K562 (cell line): ENCODE results near the gene CIAO1. TPM values are rescaled to one million over a fixed set of nuclear protein-coding genes. Genes with fewer than 3 reads are reported as not detected.

Experiments used
- ATAC-seq: fragments of 200-7000 bp; cut with Tn5 transposase; 3 replicates; pipeline ENCODE4 v1.9.1; 2020; ENCODE audit warnings: moderate library complexity
- BruUV-seq: library from RNA; stranded (reverse); fragments of 400-500 nt; replicated peaks from 2 replicates; lab custom pipeline; 2021; lab: Mats Ljungman, UMichigan
- CTCF ChIA-PET: fragments of 300-600 bp; formaldehyde crosslinking; extraction: SDS; loops from one replicate; lab custom pipeline; 2021; ENCODE audit warnings: low intra/inter-chr PET ratio; lab: Yijun Ruan, JAX
- POLR2A ChIA-PET: fragments of 300-600, 350-650 bp; sonication (Branson Sonifier 250); formaldehyde crosslinking; extraction: SDS; loops from one replicate; lab custom pipeline; 2021; ENCODE audit warnings: antibody characterized with exemption, inconsistent platforms; lab: Yijun Ruan, JAX
- DNase-seq, 4 experiments: peaks; one replicate each; pipeline versions ENCODE4 v3.0.0 to v3.0.0-alpha.2; 2011 to 2018; ENCODE audit warnings: low spot score in 3 of 4, mixed read lengths in 3 of 4; ENCODE audit errors: extremely low read depth in 1 of 4
- FAIRE-seq: peaks from 2 replicates; lab custom pipeline; 2011; peaks lifted over from hg19 to GRCh38; lab: Jason Lieb, UNC
- H2AFZ ChIP-seq: 2 replicates; pipeline ENCODE4 v1.6.0; 2011; ENCODE audit warnings: low read depth, low read length, control low read depth, inconsistent platforms
- H3K27ac ChIP-seq: fragments of 200-600 bp; 3 replicates; pipeline ENCODE4 v1.8.0; 2011; ENCODE audit warnings: low read depth, mild to moderate bottlenecking, control low read depth, inconsistent platforms, low read length, moderate library complexity, mixed read lengths; ENCODE audit errors: extremely low read depth
- H3K27me3 ChIP-seq, 2 experiments: fragments of 300-600 bp in 1 of 2; 2 replicates in 1 of 2; 3 replicates in 1 of 2; pipeline versions ENCODE4 v1.6.0 to v1.8.0; 2011; ENCODE audit warnings: inconsistent platforms in 2 of 2, low read length in 2 of 2, mild to moderate bottlenecking in 1 of 2, mixed read lengths in 1 of 2, moderate library complexity in 1 of 2; ENCODE audit not compliant: control insufficient read depth in 2 of 2, insufficient read depth in 2 of 2
- H3K36me3 ChIP-seq: fragments of 300-600 bp; 3 replicates; pipeline ENCODE4 v1.8.0; 2011; ENCODE audit warnings: mild to moderate bottlenecking, low read length, inconsistent platforms; ENCODE audit not compliant: control insufficient read depth, insufficient read depth
- H3K4me1 ChIP-seq, 2 experiments: fragments of 200-600 bp in 1 of 2; replicated peaks in 1 of 2; 2 replicates in 1 of 2; 3 replicates in 1 of 2; pipeline versions ENCODE4 v1.5.1 to v1.8.0; 2011; ENCODE audit warnings: inconsistent platforms in 2 of 2, low read length in 2 of 2, mild to moderate bottlenecking in 1 of 2, mixed read lengths in 1 of 2, moderate library complexity in 1 of 2; ENCODE audit not compliant: control insufficient read depth in 2 of 2, insufficient read depth in 2 of 2
- H3K4me2 ChIP-seq: 2 replicates; pipeline ENCODE4 v1.6.1; 2011; ENCODE audit warnings: low read length, control low read depth, inconsistent platforms, mixed read lengths; ENCODE audit not compliant: insufficient read depth
- H3K4me3 ChIP-seq: fragments of 200-600 bp; sonication (generic), shearing (Covaris generic); 2 replicates; pipeline ENCODE4 v1.5.1; 2016; ENCODE audit warnings: control low read depth, inconsistent platforms
- H3K79me2 ChIP-seq: fragments of 200-600 bp; 3 replicates; pipeline ENCODE4 v1.8.0; 2011; ENCODE audit warnings: low read length, inconsistent platforms; ENCODE audit not compliant: control insufficient read depth, insufficient read depth
- H3K9ac ChIP-seq, 2 experiments: 2 replicates each; pipeline versions ENCODE4 v1.6.0 to v1.6.1; 2011; ENCODE audit warnings: low read depth in 2 of 2, low read length in 2 of 2, control low read depth in 1 of 2, inconsistent platforms in 1 of 2, mild to moderate bottlenecking in 1 of 2, mixed read lengths in 1 of 2; ENCODE audit not compliant: insufficient read depth in 1 of 2
- H3K9me1 ChIP-seq: one replicate; pipeline ENCODE4 v1.6.0; 2011; ENCODE audit warnings: inconsistent platforms, mild to moderate bottlenecking, low read length, moderate library complexity; ENCODE audit not compliant: control insufficient read depth, insufficient read depth
- H3K9me3 ChIP-seq: replicated peaks from 2 replicates; pipeline ENCODE4 v1.5.1; 2011; ENCODE audit warnings: low read depth, low read length, inconsistent platforms; ENCODE audit not compliant: control insufficient read depth, insufficient read depth
- H4K20me1 ChIP-seq: replicated peaks from 2 replicates; pipeline ENCODE4 v1.6.1; 2011; ENCODE audit warnings: low read length, inconsistent platforms, mixed read lengths; ENCODE audit not compliant: control insufficient read depth, insufficient read depth
- CAMTA2 ChIP-seq: fragments of 250-450 bp; sonication (Bioruptor Pico); conservative IDR thresholded peaks from 2 replicates; pipeline ENCODE4 v1.5.1; 2022
- FIP1L1 ChIP-seq: fragments of 200-400 bp; formaldehyde crosslinking; IDR thresholded peaks from 2 replicates; pipeline ENCODE4 v1.6.1; 2018; ENCODE audit warnings: mild to moderate bottlenecking, low read depth, low read length; ENCODE audit not compliant: poor library complexity, severe bottlenecking
- SRSF7 ChIP-seq: fragments of 200-400 bp; formaldehyde crosslinking; optimal IDR thresholded peaks from 2 replicates; pipeline ENCODE3; 2017; ENCODE audit warnings: mild to moderate bottlenecking, low read depth, low read length
- WGBS: fragments of 100-300 bp; shearing (Covaris generic); methylation state at CpG from one replicate; pipeline ENCODE4 v1.1.6; 2016; ENCODE audit warnings: low coverage, mixed read lengths; ENCODE audit not compliant: insufficient coverage; ENCODE audit errors: missing lambda C conversion rate; 5-methylcytosine and 5-hydroxymethylcytosine counted together
- in situ Hi-C: fragments of 300-500 bp; cut with MboI; formaldehyde crosslinking; loops from 4 replicates; pipeline ENCODE4 v1.15.0; 2018; ENCODE audit warnings: inconsistent platforms, mixed read lengths
- intact Hi-C: fragments of 100-400 bp; cut with micrococcal nuclease; formaldehyde crosslinking; loops from 2 replicates; pipeline ENCODE4 v1.14.2; 2022
- polyA plus RNA-seq, 8 experiments: library from polyadenylated mRNA; depleted of rRNA in 4 of 8; stranded (reverse) in 5 of 8; unstranded in 3 of 8; fragments of >200 nt; fragmentation: Nextera tagmentation in 2 of 8; fragmentation: Illumina TruSeq in 1 of 8; extraction: Ambion mirVana in 2 of 8; extraction: Trizol in 1 of 8; gene quantifications; 2 replicates each; pipeline versions ENCODE4 v1.2.1 to v1.2.3, GENCODE V29; 2011 to 2014; ENCODE audit warnings: inconsistent platforms in 1 of 8, missing spikeins in 1 of 8
- total RNA-seq, 7 experiments: library from RNA; depleted of rRNA in 6 of 7; stranded (reverse); fragments of >200 nt in 6 of 7; fragmentation: Illumina TruSeq in 2 of 7; extraction: Trizol in 2 of 7; gene quantifications; 2 replicates each; pipeline versions ENCODE4 v1.2.1 to v1.2.3, GENCODE V29; 2011 to 2021; ENCODE audit warnings: low replicate concordance in 1 of 7
- TF ChIP-seq, protein P1 (sequence below): fragments of 250-450 bp; sonication (Bioruptor Pico); IDR thresholded peaks from 2 replicates; pipeline ENCODE4 v1.5.1; 2021; ENCODE audit warnings: mild to moderate bottlenecking
- TF ChIP-seq, protein P2 (sequence below), 2 experiments: IDR thresholded peaks; 2 replicates each; pipeline ENCODE4 v1.6.1; 2012; ENCODE audit warnings: improper control_type of control experiment in 2 of 2, low read depth in 2 of 2, low read length in 2 of 2, borderline replicate concordance in 1 of 2

The CIAO1 gene
- total and polyA plus RNA-seq, 9 of the 15 experiments (the other 6 are each of a cell fraction or from before 2014, with no cell fraction given), result 11.4 to 156 (median 92.8) TPM

DNA sequence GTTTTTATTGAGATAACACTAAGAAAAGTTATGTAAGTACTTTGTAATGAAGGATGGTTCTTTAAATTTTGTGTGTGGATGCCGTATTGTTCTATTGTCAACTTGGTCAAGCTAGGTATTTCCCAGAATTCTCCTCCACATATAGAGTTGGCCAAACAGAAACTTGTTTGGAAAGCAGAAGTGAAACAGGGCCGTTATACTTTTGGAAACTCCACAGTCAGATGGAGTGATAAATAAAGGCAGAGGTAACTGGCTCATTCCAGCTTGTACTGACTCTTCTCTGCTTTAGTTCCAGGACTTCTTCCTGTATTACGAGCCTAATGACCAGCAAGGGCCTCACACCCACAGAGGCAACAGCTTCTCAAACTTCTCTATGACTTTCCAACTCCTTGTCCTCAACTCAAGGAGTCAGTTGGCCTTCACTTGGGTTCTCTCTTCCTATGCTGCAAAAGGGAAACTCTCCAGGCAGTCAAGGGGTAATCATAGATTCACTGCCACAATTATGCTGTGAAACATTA lies 41.0 kb upstream of the CIAO1 start (continued):
- TF ChIP-seq, protein P1, sequence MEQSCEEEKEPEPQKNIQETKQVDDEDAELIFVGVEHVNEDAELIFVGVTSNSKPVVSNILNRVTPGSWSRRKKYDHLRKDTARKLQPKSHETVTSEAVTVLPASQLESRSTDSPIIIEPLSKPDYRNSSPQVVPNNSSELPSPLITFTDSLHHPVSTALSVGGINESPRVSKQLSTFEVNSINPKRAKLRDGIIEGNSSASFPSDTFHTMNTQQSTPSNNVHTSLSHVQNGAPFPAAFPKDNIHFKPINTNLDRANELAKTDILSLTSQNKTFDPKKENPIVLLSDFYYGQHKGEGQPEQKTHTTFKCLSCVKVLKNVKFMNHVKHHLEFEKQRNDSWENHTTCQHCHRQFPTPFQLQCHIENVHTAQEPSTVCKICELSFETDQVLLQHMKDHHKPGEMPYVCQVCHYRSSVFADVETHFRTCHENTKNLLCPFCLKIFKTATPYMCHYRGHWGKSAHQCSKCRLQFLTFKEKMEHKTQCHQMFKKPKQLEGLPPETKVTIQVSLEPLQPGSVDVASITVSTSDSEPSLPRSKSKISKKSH (CRISPR knock-in tag), result no peak
- TF ChIP-seq FIP1L1 (no peak), SRSF7 (no peak), CAMTA2 (CRISPR knock-in tag) (no peak)
- TF ChIP-seq, all 486 proteins: peak for 104

GRCh38 chr2:96231316-96231715 lies 34.7 kb upstream of the CIAO1 start:
- BruUV-seq, result no TSS peak
- POLR2A ChIA-PET, result interaction anchor here (1.8 to 2.3 kb wide), 2 partner anchors 9 to 10 kb away, joined by 5 to 14 read pairs; no protein-coding TSS in a partner anchor
- TF ChIP-seq, protein P2, sequence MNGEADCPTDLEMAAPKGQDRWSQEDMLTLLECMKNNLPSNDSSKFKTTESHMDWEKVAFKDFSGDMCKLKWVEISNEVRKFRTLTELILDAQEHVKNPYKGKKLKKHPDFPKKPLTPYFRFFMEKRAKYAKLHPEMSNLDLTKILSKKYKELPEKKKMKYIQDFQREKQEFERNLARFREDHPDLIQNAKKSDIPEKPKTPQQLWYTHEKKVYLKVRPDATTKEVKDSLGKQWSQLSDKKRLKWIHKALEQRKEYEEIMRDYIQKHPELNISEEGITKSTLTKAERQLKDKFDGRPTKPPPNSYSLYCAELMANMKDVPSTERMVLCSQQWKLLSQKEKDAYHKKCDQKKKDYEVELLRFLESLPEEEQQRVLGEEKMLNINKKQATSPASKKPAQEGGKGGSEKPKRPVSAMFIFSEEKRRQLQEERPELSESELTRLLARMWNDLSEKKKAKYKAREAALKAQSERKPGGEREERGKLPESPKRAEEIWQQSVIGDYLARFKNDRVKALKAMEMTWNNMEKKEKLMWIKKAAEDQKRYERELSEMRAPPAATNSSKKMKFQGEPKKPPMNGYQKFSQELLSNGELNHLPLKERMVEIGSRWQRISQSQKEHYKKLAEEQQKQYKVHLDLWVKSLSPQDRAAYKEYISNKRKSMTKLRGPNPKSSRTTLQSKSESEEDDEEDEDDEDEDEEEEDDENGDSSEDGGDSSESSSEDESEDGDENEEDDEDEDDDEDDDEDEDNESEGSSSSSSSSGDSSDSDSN (IDR thresholded peaks at IDR 0.05; ENCODE audit: borderline replicate concordance in 1 of 2, low read depth in 2 of 2, low read length in 2 of 2), result no peak
- DNase-seq (no peak), FAIRE-seq (no peak), ATAC-seq (no peak)
- H3K4me2 ChIP-seq, result no peak overlapping the region
- no peak overlapping the region for H3K27ac ChIP-seq
- WGBS, result 80% methylated on average over 4 of the region's 4 CpGs
- intact Hi-C loops, result no loop called here
- H3K79me2 ChIP-seq, result no peaks in the 10 kb centered on the region
- no peak overlapping the region for H3K4me3 ChIP-seq
- in situ Hi-C loops, result no loop called here
- no peak overlapping the region for H3K9ac ChIP-seq
- H4K20me1 ChIP-seq, result no peaks in the 10 kb centered on the region
- no peaks in the 10 kb centered on the region for H3K9me3 ChIP-seq
- no peaks in the 10 kb centered on the region for H3K27me3 ChIP-seq
- H3K9me1 ChIP-seq, result no peaks in the 10 kb centered on the region
- H2AFZ ChIP-seq, result no peak overlapping the region
- peaks cover 3% of the 10 kb centered on the region; the same call in 1 of the 3 replicates for H3K36me3 ChIP-seq
- no peaks in the 10 kb centered on the region for H3K4me1 ChIP-seq
- CTCF ChIA-PET, result no interaction called here
